Measurements from ENCODE around the gene EFEMP2. TPM values are rescaled to one million over a fixed set of nuclear protein-coding genes. Genes with fewer than 3 reads are reported as not detected.

The EFEMP2 gene
- polyA plus RNA-seq (2013, experiment 1 of 2) = 142 TPM
- 117 TPM for polyA plus RNA-seq (2013, experiment 2 of 2)

DNA sequence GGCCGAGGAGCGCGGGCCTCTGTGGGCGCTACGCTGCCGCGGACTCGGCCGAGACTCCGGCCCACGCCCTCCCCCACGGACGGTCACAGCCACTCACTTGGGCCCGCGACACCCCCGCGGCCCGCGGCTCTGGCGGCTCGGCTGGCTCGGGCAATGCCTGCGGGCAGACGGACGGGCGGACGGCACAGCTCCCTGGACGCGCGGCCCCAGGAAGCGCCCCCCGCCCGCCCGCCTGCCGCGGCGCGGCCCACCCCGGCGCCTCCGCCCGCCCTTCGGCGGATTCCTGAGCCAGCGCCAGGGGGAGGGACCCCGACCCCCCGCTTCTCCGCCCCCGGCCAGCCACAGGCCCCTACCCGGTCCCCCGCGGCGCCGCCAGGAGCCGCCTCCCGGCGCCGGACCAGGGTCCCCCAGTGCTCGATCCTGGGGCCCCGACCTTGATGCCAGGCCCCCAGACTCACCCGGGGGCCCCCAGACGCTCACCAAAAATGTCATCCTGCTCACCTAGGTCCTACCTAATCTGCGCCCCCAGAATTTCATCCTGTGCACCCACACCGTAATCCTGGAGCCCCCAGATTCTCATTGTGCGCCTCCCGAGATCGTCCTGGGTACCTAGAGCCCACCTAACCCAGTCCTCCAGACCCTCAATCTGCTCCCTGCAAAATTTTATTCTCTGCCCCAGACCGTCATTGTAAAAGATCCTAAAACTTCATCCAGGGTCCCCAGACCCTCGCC is at the start of gene EFEMP2:
Gene EFEMP2, minus strand, starts transcription at position 215 of the 732 bp plus-strand sequence. CDS start 446 bp downstream, outside the sequence.
- peak within 1 kb of the TSS; percentile 45 for H3K27ac ChIP-seq (ENCODE audit: low read depth, low read length, severe bottlenecking)
- WGBS, 2 experiments (ENCODE audit: insufficient coverage in 2 of 2) = 1 to 3% methylated on average over 31 to 34 of the region's 69 CpGs

DNA sequence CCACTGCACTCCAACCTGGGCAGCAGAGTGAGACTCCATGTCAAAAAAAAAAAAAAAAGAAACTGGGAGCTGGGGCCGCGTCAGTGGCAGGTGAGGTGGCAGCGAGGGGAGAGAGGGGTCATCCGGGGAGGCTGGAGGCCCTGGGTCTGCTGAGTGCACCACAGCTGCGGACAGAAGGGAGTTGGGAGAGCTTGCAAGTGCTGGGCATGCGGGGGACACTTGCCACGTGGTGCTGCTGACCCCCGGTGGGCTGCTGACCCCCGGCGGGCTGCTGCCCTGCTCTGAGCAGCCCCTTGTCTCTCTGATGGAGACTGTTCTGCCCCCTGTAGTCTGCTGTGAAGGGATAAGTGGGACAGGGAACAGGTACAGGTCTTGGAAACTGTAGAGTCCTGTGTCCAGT is 49.3 kb upstream of the EFEMP2 start:
- Histone ChIP-seq H3K4me3 (ENCODE audit: extremely low read depth, insufficient read depth, low read length, poor library complexity, severe bottlenecking) (no peak overlapping the region), H3K36me3 (ENCODE audit: control insufficient read depth, insufficient read depth, low read length) (peaks cover 51% of the 10 kb centered on the region), H3K4me1 (ENCODE audit: control insufficient read depth, insufficient read depth, low read length, poor library complexity, severe bottlenecking) (peaks cover 20% of the 10 kb centered on the region), H3K27ac (ENCODE audit: low read depth, low read length, severe bottlenecking) (no peak overlapping the region), H3K9me3 (ENCODE audit: control insufficient read depth, low read length) (no peaks in the 10 kb centered on the region)
- 92 to 94% methylated on average over 5 to 10 of the region's 10 CpGs for WGBS, 2 experiments (ENCODE audit: insufficient coverage in 2 of 2)

More for the DNA sequence above, at the start of gene EFEMP2:
- H3K9me3 ChIP-seq (ENCODE audit: control insufficient read depth, low read length) = no peaks in the 10 kb centered on the region
- H3K4me1 ChIP-seq (ENCODE audit: control insufficient read depth, insufficient read depth, low read length, poor library complexity, severe bottlenecking) = peaks cover 18% of the 10 kb centered on the region
- peak within 1 kb of the TSS; percentile 58 for H3K4me3 ChIP-seq (ENCODE audit: extremely low read depth, insufficient read depth, low read length, poor library complexity, severe bottlenecking)
- peaks cover 38% of the 10 kb centered on the region for H3K36me3 ChIP-seq (ENCODE audit: control insufficient read depth, insufficient read depth, low read length)

DNA sequence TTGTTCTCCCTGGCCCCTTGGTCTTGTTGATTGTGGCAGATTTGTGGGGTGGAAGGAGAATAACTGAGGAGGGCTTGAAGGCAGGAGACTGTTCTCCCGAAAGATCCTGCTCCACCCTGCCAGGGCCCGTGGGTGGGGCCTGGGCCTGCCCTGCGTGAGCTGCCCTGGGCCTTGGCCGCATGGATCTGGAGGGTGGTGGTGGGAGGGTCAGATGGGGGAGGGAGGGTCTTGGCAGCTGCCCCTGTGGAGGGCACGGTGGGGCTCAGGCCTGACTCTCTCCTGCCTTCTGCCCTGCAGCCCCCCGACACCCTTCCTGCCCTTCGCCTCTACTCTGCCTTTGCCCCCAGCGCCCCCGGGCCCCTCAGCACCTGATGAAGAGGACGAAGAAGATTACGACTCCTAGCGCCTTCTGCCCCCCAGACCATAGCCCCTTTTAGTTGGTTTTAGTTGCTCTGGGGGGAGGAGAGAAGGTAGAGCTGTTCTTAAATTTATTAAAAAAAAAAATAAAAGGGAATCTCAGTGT is 48.5 kb upstream of the EFEMP2 start:
- H3K9me3 ChIP-seq (ENCODE audit: control insufficient read depth, low read length) = no peaks in the 10 kb centered on the region
- WGBS, 2 experiments (ENCODE audit: insufficient coverage in 2 of 2) = 94 to 100% methylated on average over 4 to 10 of the region's 12 CpGs
- peaks cover 55% of the 10 kb centered on the region for H3K36me3 ChIP-seq (ENCODE audit: control insufficient read depth, insufficient read depth, low read length)
- H3K27ac ChIP-seq (ENCODE audit: low read depth, low read length, severe bottlenecking) = no peak overlapping the region
- H3K4me3 ChIP-seq (ENCODE audit: extremely low read depth, insufficient read depth, low read length, poor library complexity, severe bottlenecking) = peak overlapping the region; percentile 89
- peaks cover 28% of the 10 kb centered on the region for H3K4me1 ChIP-seq (ENCODE audit: control insufficient read depth, insufficient read depth, low read length, poor library complexity, severe bottlenecking)

- 76 to 91% methylated on average over 13 to 14 of the region's 15 CpGs for WGBS, 2 experiments (ENCODE audit: insufficient coverage in 2 of 2)
- Histone ChIP-seq H3K4me1 (ENCODE audit: control insufficient read depth, insufficient read depth, low read length, poor library complexity, severe bottlenecking) (peaks cover 33% of the 10 kb centered on the region), H3K36me3 (ENCODE audit: control insufficient read depth, insufficient read depth, low read length) (peaks cover 55% of the 10 kb centered on the region), H3K27ac (ENCODE audit: low read depth, low read length, severe bottlenecking) (no peak overlapping the region), H3K4me3 (ENCODE audit: extremely low read depth, insufficient read depth, low read length, poor library complexity, severe bottlenecking) (peak overlapping the region; percentile 89), H3K9me3 (ENCODE audit: control insufficient read depth, low read length) (no peaks in the 10 kb centered on the region)
Observed at GRCh38 chr11:65920372-65920802, 47.8 kb upstream of the EFEMP2 start.

DNA sequence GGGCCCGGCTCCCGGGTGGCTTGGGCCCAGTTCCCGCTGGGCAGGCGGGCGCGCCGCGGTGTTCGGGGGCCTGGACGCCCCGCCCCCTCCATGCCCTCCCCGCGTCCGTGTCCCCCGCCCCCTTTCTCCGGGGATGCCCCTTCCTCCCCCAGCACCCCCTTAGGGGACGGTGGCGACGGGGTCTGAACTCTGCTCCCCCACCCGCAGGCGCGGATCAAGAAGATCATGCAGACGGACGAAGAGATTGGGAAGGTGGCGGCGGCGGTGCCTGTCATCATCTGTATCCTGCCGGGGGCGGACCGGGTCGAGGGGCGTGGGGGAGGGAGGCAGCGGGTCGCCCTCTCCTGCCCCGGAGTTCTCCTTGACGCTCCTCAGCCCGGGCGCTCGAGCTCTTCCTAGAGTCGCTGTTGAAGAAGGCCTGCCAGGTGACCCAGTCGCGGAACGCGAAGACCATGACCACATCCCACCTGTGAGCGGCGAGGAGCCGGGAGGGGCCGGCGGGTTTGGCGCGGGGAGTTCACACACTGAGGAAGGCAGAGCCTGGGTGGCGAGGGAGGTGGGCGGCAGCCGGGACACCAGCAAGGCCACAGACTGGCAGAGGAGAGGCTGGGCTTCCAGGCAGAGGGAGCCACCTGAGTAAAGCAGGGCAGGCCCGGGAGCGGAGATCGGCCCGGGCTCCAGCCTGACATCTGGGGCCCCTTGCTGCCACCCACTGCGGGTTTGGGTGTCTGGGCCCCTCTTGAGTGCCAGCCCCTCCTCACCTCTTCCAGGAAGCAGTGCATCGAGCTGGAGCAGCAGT is 47.2 kb upstream of the EFEMP2 start:
- no peaks in the 10 kb centered on the region for H3K9me3 ChIP-seq (ENCODE audit: control insufficient read depth, low read length)
- H3K36me3 ChIP-seq (ENCODE audit: control insufficient read depth, insufficient read depth, low read length) = peaks cover 52% of the 10 kb centered on the region
- WGBS, 2 experiments (ENCODE audit: insufficient coverage in 2 of 2) = 2 to 6% methylated on average over 28 to 46 of the region's 60 CpGs
- H3K27ac ChIP-seq (ENCODE audit: low read depth, low read length, severe bottlenecking) = no peak overlapping the region
- peak overlapping the region; percentile 89 for H3K4me3 ChIP-seq (ENCODE audit: extremely low read depth, insufficient read depth, low read length, poor library complexity, severe bottlenecking)
- H3K4me1 ChIP-seq (ENCODE audit: control insufficient read depth, insufficient read depth, low read length, poor library complexity, severe bottlenecking) = peaks cover 39% of the 10 kb centered on the region

- peak within 1 kb of the TSS; percentile 90 for H3K27ac ChIP-seq (ENCODE audit: low read depth, low read length, severe bottlenecking)
- no peaks in the 10 kb centered on the region for H3K9me3 ChIP-seq (ENCODE audit: control insufficient read depth, low read length)
- 0% methylated on average over 41 to 44 of the region's 59 CpGs for WGBS, 2 experiments (ENCODE audit: insufficient coverage in 2 of 2)
- peaks cover 47% of the 10 kb centered on the region for H3K36me3 ChIP-seq (ENCODE audit: control insufficient read depth, insufficient read depth, low read length)
- H3K4me1 ChIP-seq (ENCODE audit: control insufficient read depth, insufficient read depth, low read length, poor library complexity, severe bottlenecking) = peaks cover 44% of the 10 kb centered on the region
- peak within 1 kb of the TSS; percentile 97 for H3K4me3 ChIP-seq (ENCODE audit: extremely low read depth, insufficient read depth, low read length, poor library complexity, severe bottlenecking)
Observed at GRCh38 chr11:65919141-65919572, 46.6 kb upstream of the EFEMP2 start, which contains the start of gene DRAP1. Gene DRAP1 (plus strand): TSS chr11:65919426. CDS start chr11:65919502, 76 bp downstream.

- WGBS, 2 experiments (ENCODE audit: insufficient coverage in 2 of 2) = 9 to 12% methylated on average over 24 to 45 of the region's 77 CpGs
- peaks cover 46% of the 10 kb centered on the region for H3K36me3 ChIP-seq (ENCODE audit: control insufficient read depth, insufficient read depth, low read length)
- H3K4me3 ChIP-seq (ENCODE audit: extremely low read depth, insufficient read depth, low read length, poor library complexity, severe bottlenecking) = peak within 1 kb of the TSS; percentile 97
- peaks cover 44% of the 10 kb centered on the region for H3K4me1 ChIP-seq (ENCODE audit: control insufficient read depth, insufficient read depth, low read length, poor library complexity, severe bottlenecking)
- H3K9me3 ChIP-seq (ENCODE audit: control insufficient read depth, low read length) = no peaks in the 10 kb centered on the region
- H3K27ac ChIP-seq (ENCODE audit: low read depth, low read length, severe bottlenecking) = peak within 1 kb of the TSS; percentile 90
Observed at GRCh38 chr11:65918211-65919140, 45.9 kb upstream of the EFEMP2 start, which contains the start of gene C11orf68. Gene C11orf68 (minus strand): TSS chr11:65919062. CDS start chr11:65919031, 31 bp downstream.

- Histone ChIP-seq H3K4me1 (ENCODE audit: control insufficient read depth, insufficient read depth, low read length, poor library complexity, severe bottlenecking) (peaks cover 52% of the 10 kb centered on the region), H3K9me3 (ENCODE audit: control insufficient read depth, low read length) (no peaks in the 10 kb centered on the region), H3K4me3 (ENCODE audit: extremely low read depth, insufficient read depth, low read length, poor library complexity, severe bottlenecking) (peak overlapping the region; percentile 97), H3K27ac (ENCODE audit: low read depth, low read length, severe bottlenecking) (peak overlapping the region; percentile 98), H3K36me3 (ENCODE audit: control insufficient read depth, insufficient read depth, low read length) (peaks cover 38% of the 10 kb centered on the region)
- 95 to 96% methylated on average over 30 to 35 of the region's 35 CpGs for WGBS, 2 experiments (ENCODE audit: insufficient coverage in 2 of 2)
Observed at GRCh38 chr11:65917434-65918210, 45.0 kb upstream of the EFEMP2 start.

DNA sequence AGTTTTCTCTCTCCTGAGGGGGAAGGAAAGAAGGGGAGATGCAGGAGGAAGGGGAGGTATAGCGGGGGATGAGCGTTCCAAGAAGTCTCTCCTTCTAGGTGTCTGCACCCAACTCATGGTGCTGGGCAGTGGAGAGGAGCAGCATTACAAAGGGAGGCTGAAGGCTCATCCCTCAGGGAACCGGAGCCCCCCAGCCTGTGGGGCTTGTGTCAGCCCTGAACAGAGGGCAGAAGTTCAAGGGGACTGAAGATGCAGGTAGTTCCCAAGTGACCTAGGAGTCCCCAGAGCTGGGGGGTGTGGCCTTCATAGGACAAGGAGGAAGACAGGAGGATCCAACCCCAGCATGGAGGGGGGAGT is 44.5 kb upstream of the EFEMP2 start:
- H3K27ac ChIP-seq (ENCODE audit: low read depth, low read length, severe bottlenecking) = peak overlapping the region; percentile 98
- H3K36me3 ChIP-seq (ENCODE audit: control insufficient read depth, insufficient read depth, low read length) = peaks cover 32% of the 10 kb centered on the region
- 90 to 97% methylated on average over 1 to 3 of the region's 3 CpGs for WGBS, 2 experiments (ENCODE audit: insufficient coverage in 2 of 2)
- H3K4me1 ChIP-seq (ENCODE audit: control insufficient read depth, insufficient read depth, low read length, poor library complexity, severe bottlenecking) = peaks cover 58% of the 10 kb centered on the region
- peak overlapping the region; percentile 97 for H3K4me3 ChIP-seq (ENCODE audit: extremely low read depth, insufficient read depth, low read length, poor library complexity, severe bottlenecking)
- H3K9me3 ChIP-seq (ENCODE audit: control insufficient read depth, low read length) = no peaks in the 10 kb centered on the region
